HepG2 (cell line): Measurements from ENCODE around the gene RPUSD4. TPM values are rescaled to one million over a fixed set of nuclear protein-coding genes. Genes with fewer than 3 reads are reported as not detected.

Source experiments
- BHLHE40 ChIP-seq: IDR thresholded peaks from 2 replicates; pipeline ENCODE4 v1.6.1; 2011; ENCODE audit warnings: low read length, improper control_type of control experiment
- CEBPG ChIP-seq: IDR thresholded peaks from 2 replicates; pipeline ENCODE4 v1.6.1; 2016
- CREM ChIP-seq, 2 experiments: sonication (generic) in 1 of 2; formaldehyde crosslinking in 1 of 2; IDR thresholded peaks; 2 replicates each; pipeline versions ENCODE4 v1.4.0 to v1.6.1; 2016 to 2020; ENCODE audit warnings: antibody characterized with exemption in 1 of 2, mild to moderate bottlenecking in 1 of 2, missing genetic modification reagents in 1 of 2
- FOSL1 ChIP-seq: sonication (generic); formaldehyde crosslinking; IDR thresholded peaks from 2 replicates; pipeline ENCODE4 v1.9.0; 2021; ENCODE audit warnings: missing genetic modification reagents, borderline replicate concordance
- FOXA3 ChIP-seq: IDR thresholded peaks from 2 replicates; pipeline ENCODE4 v1.6.1; 2016; ENCODE audit warnings: missing genetic modification reagents, missing compliant biosample characterization
- HNRNPLL ChIP-seq: fragments of 200-400 bp; formaldehyde crosslinking; IDR thresholded peaks from 2 replicates; pipeline ENCODE4 v1.6.1; 2017; ENCODE audit warnings: mild to moderate bottlenecking, low read depth, low read length; ENCODE audit not compliant: poor library complexity, severe bottlenecking
- IKZF4 ChIP-seq: sonication (generic); formaldehyde crosslinking; IDR thresholded peaks from 2 replicates; pipeline ENCODE4 v1.5.1; 2020; ENCODE audit warnings: borderline replicate concordance, mild to moderate bottlenecking, low read depth, missing genetic modification reagents; ENCODE audit errors: not compliant biosample characterization
- IRX3 ChIP-seq: sonication (generic); formaldehyde crosslinking; IDR thresholded peaks from 2 replicates; pipeline ENCODE4 v1.8.1; 2023; ENCODE audit warnings: mild to moderate bottlenecking, low read depth, missing genetic modification reagents, borderline replicate concordance
- ISL2 ChIP-seq: sonication (generic); formaldehyde crosslinking; IDR thresholded peaks from 2 replicates; pipeline ENCODE4 v1.5.0; 2020; ENCODE audit warnings: missing genetic modification reagents
- KDM1A ChIP-seq: IDR thresholded peaks from 2 replicates; pipeline ENCODE4 v1.6.1; 2016; ENCODE audit warnings: missing compliant biosample characterization
- MEF2D ChIP-seq: sonication (generic); formaldehyde crosslinking; IDR thresholded peaks from 2 replicates; pipeline ENCODE4 v1.5.1; 2020; ENCODE audit warnings: mild to moderate bottlenecking, missing genetic modification reagents
- NCOA5 ChIP-seq: sonication (generic); formaldehyde crosslinking; IDR thresholded peaks from 2 replicates; pipeline ENCODE4 v1.4.0; 2020; ENCODE audit warnings: missing genetic modification reagents
- NFKBIZ ChIP-seq: IDR thresholded peaks from 2 replicates; pipeline ENCODE4 v1.6.1; 2018; ENCODE audit warnings: missing genetic modification reagents, missing compliant biosample characterization
- RFXAP ChIP-seq: sonication (generic); formaldehyde crosslinking; IDR thresholded peaks from 2 replicates; pipeline ENCODE4 v1.4.0; 2020; ENCODE audit warnings: missing genetic modification reagents, borderline replicate concordance
- ZNF10 ChIP-seq: sonication (generic); formaldehyde crosslinking; IDR thresholded peaks from 2 replicates; pipeline ENCODE4 v1.4.0; 2020; ENCODE audit warnings: mild to moderate bottlenecking, low read depth, missing genetic modification reagents, borderline replicate concordance
- ZNF232 ChIP-seq: sonication (generic); formaldehyde crosslinking; IDR thresholded peaks from 2 replicates; pipeline ENCODE4 v1.4.0; 2020; ENCODE audit warnings: missing genetic modification reagents, borderline replicate concordance
- ZNF276 ChIP-seq: sonication (generic); formaldehyde crosslinking; IDR thresholded peaks from 2 replicates; pipeline ENCODE4 v1.4.0; 2020; ENCODE audit warnings: mild to moderate bottlenecking, low read depth, missing genetic modification reagents
- ZNF30 ChIP-seq: sonication (generic); formaldehyde crosslinking; IDR thresholded peaks from 2 replicates; pipeline ENCODE4 v1.5.0; 2020; ENCODE audit warnings: mild to moderate bottlenecking, missing genetic modification reagents
- ZNF556 ChIP-seq: sonication (generic); formaldehyde crosslinking; IDR thresholded peaks from 2 replicates; pipeline ENCODE4 v1.4.0; 2020; ENCODE audit warnings: mild to moderate bottlenecking, missing genetic modification reagents, borderline replicate concordance
- ZNF574 ChIP-seq: sonication (generic); formaldehyde crosslinking; IDR thresholded peaks from 2 replicates; pipeline ENCODE4 v1.4.0; 2020; ENCODE audit warnings: missing genetic modification reagents
- ZNF691 ChIP-seq: sonication (generic); formaldehyde crosslinking; IDR thresholded peaks from 2 replicates; pipeline ENCODE4 v1.4.0; 2020; ENCODE audit warnings: missing genetic modification reagents, low read depth, mild to moderate bottlenecking, borderline replicate concordance
- ZNF710 ChIP-seq: sonication (generic); formaldehyde crosslinking; IDR thresholded peaks from 2 replicates; pipeline ENCODE4 v1.5.0; 2020; ENCODE audit warnings: mild to moderate bottlenecking, missing genetic modification reagents, borderline replicate concordance
- ZNF878 ChIP-seq: sonication (generic); formaldehyde crosslinking; IDR thresholded peaks from 2 replicates; pipeline ENCODE4 v1.8.1; 2023; ENCODE audit warnings: mild to moderate bottlenecking, missing genetic modification reagents, moderate library complexity
- polyA plus RNA-seq, 8 experiments: library from polyadenylated mRNA; depleted of rRNA in 3 of 8; stranded (reverse) in 7 of 8; unstranded in 1 of 8; fragments of >200 nt; fragmentation: Illumina TruSeq in 4 of 8; extraction: Trizol in 4 of 8; gene quantifications; 2 replicates each; pipeline versions ENCODE4 v1.2.1 to v1.2.3, GENCODE V29; 2011 to 2016; ENCODE audit warnings: low read depth in 4 of 8, missing spikeins in 1 of 8, mixed read lengths in 1 of 8; ENCODE audit not compliant: insufficient read depth in 1 of 8
- total RNA-seq, 5 experiments: library from RNA; depleted of rRNA; stranded (reverse); fragments of >200 nt; fragmentation: Illumina TruSeq; extraction: Trizol; gene quantifications; 2 replicates each; pipeline ENCODE4 v1.2.3, GENCODE V29; 2016; ENCODE audit warnings: low read depth in 1 of 5

The RPUSD4 gene
- total and polyA plus RNA-seq, 2 of the 13 experiments (the other 11 are each of a cell fraction or from before 2014, with no cell fraction given) = 45.0 to 52.9 TPM

GRCh38 chr11:126163074-126163700 lies 48.3 kb downstream of the RPUSD4 start (continued):
- TF ChIP-seq ZNF574 (CRISPR knock-in tag) = peak; percentile 16; the same call in 1 of the 2 replicates
- TF ChIP-seq NFKBIZ (CRISPR knock-in tag) = no peak
- TF ChIP-seq FOXA3 (CRISPR knock-in tag) = peak; percentile 10; the same call in 1 of the 2 replicates
- TF ChIP-seq FOSL1 (CRISPR knock-in tag) = no peak
- TF ChIP-seq MEF2D (CRISPR knock-in tag) = 0 out of 2 replicates have a peak, but pooled peaks have one; percentile 44
- no peak for TF ChIP-seq HNRNPLL
- 0 out of 2 replicates have a peak, but pooled peaks have one; percentile 2 for TF ChIP-seq ZNF30 (CRISPR knock-in tag)
- no peak for TF ChIP-seq ZNF276 (CRISPR knock-in tag)
- peak; percentile 61; the same call in 1 of the 2 replicates for TF ChIP-seq ISL2 (CRISPR knock-in tag)
- TF ChIP-seq NCOA5 (CRISPR knock-in tag) = no peak
- no peak for TF ChIP-seq IKZF4 (CRISPR knock-in tag)
- TF ChIP-seq BHLHE40 = no peak
- no peak for TF ChIP-seq CREM (IDR thresholded peaks at IDR 0.05)
- no peak for TF ChIP-seq CREM (CRISPR knock-in tag; IDR thresholded peaks at IDR 0.05)
- TF ChIP-seq ZNF710 (CRISPR knock-in tag) = no peak
- no peak for TF ChIP-seq ZNF691 (CRISPR knock-in tag)
- TF ChIP-seq RFXAP (CRISPR knock-in tag) = 0 out of 2 replicates have a peak, but pooled peaks have one; percentile 42
- TF ChIP-seq IRX3 = no peak
- TF ChIP-seq ZNF232 (CRISPR knock-in tag) = 0 out of 2 replicates have a peak, but pooled peaks have one; percentile 9
- TF ChIP-seq KDM1A (CRISPR knock-in tag) = no peak
- no peak for TF ChIP-seq ZNF10 (CRISPR knock-in tag)
- TF ChIP-seq ZNF556 (CRISPR knock-in tag) = no peak
- TF ChIP-seq ZNF878 (CRISPR knock-in tag) = no peak
- TF ChIP-seq CEBPG (CRISPR knock-in tag) = no peak
